Measurements from ENCODE around the gene NEK4. TPM values are rescaled to one million over a fixed set of nuclear protein-coding genes. Genes with fewer than 3 reads are reported as not detected.

Gene NEK4
- total and polyA plus RNA-seq, 2 of the 13 experiments (the other 11 are each of a cell fraction or from before 2014, with no cell fraction given), result 16.5 to 38.0 TPM

DNA sequence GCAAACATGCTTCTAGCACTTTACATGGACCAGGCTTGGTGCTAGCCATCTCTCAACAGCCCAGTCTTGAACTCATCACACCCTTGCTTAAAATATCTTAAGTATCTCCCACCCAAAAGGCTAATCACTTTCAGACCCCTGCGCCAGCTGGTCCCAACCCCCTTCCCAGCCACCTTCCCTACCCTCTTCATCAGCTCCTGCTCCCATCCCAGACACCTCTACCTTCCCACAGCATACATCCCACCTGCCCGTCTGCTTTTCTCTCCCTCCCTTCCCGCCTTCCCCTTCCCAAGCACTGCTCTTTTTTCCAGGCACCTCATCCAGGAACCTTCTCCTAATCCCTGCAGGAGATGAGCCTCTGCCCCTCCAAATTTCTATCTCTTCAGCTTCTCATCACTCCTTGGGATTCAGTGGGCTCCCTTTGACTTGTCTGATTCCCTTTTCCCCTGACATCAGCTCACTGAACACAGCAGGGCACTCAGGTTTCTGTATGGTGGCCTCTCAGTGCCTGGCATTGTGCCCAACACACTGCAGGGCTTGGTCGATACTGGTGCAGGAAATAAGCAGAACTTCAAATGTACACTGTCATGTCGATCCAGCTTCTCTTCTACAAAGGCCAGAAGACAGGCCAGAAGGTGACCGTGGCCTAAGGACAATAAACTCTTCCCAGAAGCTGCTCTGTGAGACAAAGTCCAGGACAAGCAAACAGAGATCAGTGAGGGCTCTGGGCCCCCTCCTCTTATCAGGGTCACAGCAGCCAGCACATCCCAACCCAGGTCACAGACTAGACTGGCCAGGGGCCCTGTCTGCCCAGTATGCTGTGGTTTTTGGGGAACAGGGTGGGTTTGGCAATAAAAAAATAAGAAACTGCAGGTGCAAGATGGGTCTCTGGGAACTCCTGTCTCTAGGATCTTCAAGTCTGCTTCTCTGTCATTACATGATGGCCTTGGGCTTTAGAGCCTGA lies 4.4 kb upstream of the NEK4 start (continued):
- TF ChIP-seq ZBED4 (CRISPR knock-in tag; IDR thresholded peaks at IDR 0.05; ENCODE audit: borderline replicate concordance) (peak; percentile 84; the same call in 1 of the 2 replicates), PCBP2 (optimal IDR thresholded peaks at IDR 0.05; ENCODE audit: low read depth, low read length, poor library complexity, severe bottlenecking) (no peak), ZHX2 (IDR thresholded peaks at IDR 0.05; ENCODE audit: low read depth) (peak; percentile 27; the same call in 1 of the 2 replicates), ZHX2 (CRISPR knock-in tag; IDR thresholded peaks at IDR 0.05; ENCODE audit: borderline replicate concordance) (no peak), HNRNPK (IDR thresholded peaks at IDR 0.05; ENCODE audit: low read depth, low read length, poor library complexity, severe bottlenecking) (peak; percentile 31), ZNF788 (CRISPR knock-in tag; IDR thresholded peaks at IDR 0.05; ENCODE audit: borderline replicate concordance) (peak; percentile 86; the same call in 1 of the 2 replicates), GABPA (IDR thresholded peaks at IDR 0.05; ENCODE audit: low read depth, low read length) (no peak), GABPA (CRISPR knock-in tag; IDR thresholded peaks at IDR 0.05; ENCODE audit: low read depth) (peak; percentile 48; the same call in 1 of the 2 replicates), NFIC (IDR thresholded peaks at IDR 0.05; ENCODE audit: low read length) (no peak; the same call in 1 of the 2 replicates), CERS6 (CRISPR knock-in tag; IDR thresholded peaks at IDR 0.05) (no peak), CCDC6 (CRISPR knock-in tag; IDR thresholded peaks at IDR 0.05) (peak; percentile 78), MATR3 (CRISPR knock-in tag; IDR thresholded peaks at IDR 0.05) (no peak), ZFP91 (CRISPR knock-in tag; IDR thresholded peaks at IDR 0.05; ENCODE audit: borderline replicate concordance) (peak; percentile 11; the same call in 1 of the 2 replicates), ADNP (CRISPR knock-in tag; IDR thresholded peaks at IDR 0.05) (no peak)

Data from HepG2 (cell line).